ENCODE measurements around the gene HNRNPA2B1. TPM values are rescaled to one million over a fixed set of nuclear protein-coding genes. Genes with fewer than 3 reads are reported as not detected.
"Not testable (repeated sequence)": the region's sequence is repeated elsewhere in the genome, so short reads cannot be mapped to it uniquely, and the experiment has no call there.

Gene HNRNPA2B1
- total and polyA plus RNA-seq, 7 donors: 323 to 688 (median 482) TPM

- TF ChIP-seq, protein P1, sequence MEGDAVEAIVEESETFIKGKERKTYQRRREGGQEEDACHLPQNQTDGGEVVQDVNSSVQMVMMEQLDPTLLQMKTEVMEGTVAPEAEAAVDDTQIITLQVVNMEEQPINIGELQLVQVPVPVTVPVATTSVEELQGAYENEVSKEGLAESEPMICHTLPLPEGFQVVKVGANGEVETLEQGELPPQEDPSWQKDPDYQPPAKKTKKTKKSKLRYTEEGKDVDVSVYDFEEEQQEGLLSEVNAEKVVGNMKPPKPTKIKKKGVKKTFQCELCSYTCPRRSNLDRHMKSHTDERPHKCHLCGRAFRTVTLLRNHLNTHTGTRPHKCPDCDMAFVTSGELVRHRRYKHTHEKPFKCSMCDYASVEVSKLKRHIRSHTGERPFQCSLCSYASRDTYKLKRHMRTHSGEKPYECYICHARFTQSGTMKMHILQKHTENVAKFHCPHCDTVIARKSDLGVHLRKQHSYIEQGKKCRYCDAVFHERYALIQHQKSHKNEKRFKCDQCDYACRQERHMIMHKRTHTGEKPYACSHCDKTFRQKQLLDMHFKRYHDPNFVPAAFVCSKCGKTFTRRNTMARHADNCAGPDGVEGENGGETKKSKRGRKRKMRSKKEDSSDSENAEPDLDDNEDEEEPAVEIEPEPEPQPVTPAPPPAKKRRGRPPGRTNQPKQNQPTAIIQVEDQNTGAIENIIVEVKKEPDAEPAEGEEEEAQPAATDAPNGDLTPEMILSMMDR (IDR thresholded peaks at IDR 0.05): no peak
- Histone ChIP-seq H3K36me3 (ENCODE audit: insufficient read depth in 1 of 2, low read depth in 1 of 2) (peaks cover 0 to 14% of the 10 kb centered on the region in 2 donors), H3K27ac (no peak overlapping the region), H3K4me1 (peaks cover 28% of the 10 kb centered on the region), H3K27me3 (ENCODE audit: insufficient read depth in 3 of 3, low read length in 2 of 3) (no peaks in the 10 kb centered on the region), H3K4me3 (no peak overlapping the region), H3K9me3 (no peaks in the 10 kb centered on the region)
- no peak for DNase-seq
- WGBS, 3 donors: 57 to 62% (median 58%) methylated on average over 5 of the region's 5 CpGs
- intact Hi-C loops (cut with DNase I): no loop called here
- no peak for ATAC-seq
Observed at GRCh38 chr7:26180792-26181198, 19.8 kb downstream of the HNRNPA2B1 start.

DNA sequence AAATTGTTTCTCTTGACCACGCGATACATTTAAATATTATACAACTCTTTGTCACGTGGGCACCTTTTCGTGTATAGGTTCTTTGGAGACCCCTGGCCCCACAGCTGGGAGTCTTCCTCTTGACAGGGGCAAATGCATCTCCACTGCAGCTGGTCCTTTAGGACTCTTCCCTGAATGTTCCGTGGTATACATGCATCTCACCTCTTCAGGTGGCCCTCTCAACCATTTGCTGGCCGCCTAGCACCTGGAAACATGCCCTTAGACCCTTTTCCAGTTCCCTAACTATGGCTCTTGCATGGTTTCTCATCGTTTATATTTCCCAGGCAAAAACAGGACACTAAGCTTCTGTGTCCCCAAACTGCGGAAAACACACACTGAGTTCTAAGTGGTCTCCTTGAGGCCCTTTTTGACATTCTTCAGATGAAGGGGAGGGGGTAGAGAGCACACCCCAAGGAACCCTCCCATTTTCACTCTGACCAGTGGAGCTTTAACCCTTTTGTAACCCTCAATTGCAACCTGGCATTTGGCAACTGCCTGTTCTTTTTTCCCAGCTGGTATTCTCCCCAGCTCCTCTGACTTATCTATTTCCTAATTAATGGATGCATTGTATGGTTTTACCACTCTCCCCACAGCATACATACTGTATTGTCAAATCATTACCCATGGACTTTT lies 20.6 kb downstream of the HNRNPA2B1 start:
- ATAC-seq: peak; percentile 11 to 20 (median 14)
- Histone ChIP-seq H3K27ac (no peak overlapping the region), H3K4me1 (peaks cover 20% of the 10 kb centered on the region), H3K36me3 (ENCODE audit: insufficient read depth in 1 of 2, low read depth in 1 of 2) (peaks cover 0 to 7% of the 10 kb centered on the region in 2 donors), H3K27me3 (ENCODE audit: insufficient read depth in 3 of 3, low read length in 2 of 3) (no peaks in the 10 kb centered on the region), H3K9me3 (no peaks in the 10 kb centered on the region), H3K4me3 (no peak overlapping the region)
- intact Hi-C loops (cut with DNase I): no loop called here
- TF ChIP-seq, protein P1 (IDR thresholded peaks at IDR 0.05): no peak
- 39 to 52% (median 42%) methylated on average over 8 of the region's 8 CpGs for WGBS, 3 donors
- DNase-seq: no peak

DNA sequence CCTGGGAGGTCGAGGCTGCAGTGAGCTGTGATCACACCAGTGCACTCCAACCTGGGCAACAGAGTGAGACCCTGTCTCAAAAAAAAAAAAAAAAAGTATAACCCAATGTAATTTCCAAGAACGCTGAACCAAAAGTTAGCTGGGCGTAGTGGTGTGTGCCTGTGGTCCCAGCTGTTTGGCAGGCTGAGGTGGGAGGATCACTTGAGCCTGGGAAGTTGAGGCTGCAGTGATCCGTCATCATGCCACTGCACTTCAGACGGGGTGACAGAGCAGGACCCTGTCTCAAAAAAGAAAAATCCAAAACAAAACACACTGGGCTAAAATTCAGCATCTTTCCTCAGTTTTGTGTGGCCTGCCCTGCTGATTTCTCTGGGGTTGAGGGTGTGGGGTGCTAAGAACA lies 21.1 kb downstream of the HNRNPA2B1 start:
- 44 to 53% (median 44%) methylated on average over 5 of the region's 5 CpGs for WGBS, 3 donors
- intact Hi-C loops (cut with DNase I): no loop called here
- Histone ChIP-seq H3K27ac (no peak overlapping the region), H3K4me1 (peaks cover 18% of the 10 kb centered on the region), H3K4me3 (no peak overlapping the region), H3K27me3 (ENCODE audit: insufficient read depth in 3 of 3, low read length in 2 of 3) (no peaks in the 10 kb centered on the region), H3K36me3 (ENCODE audit: insufficient read depth in 1 of 2, low read depth in 1 of 2) (peaks cover 0 to 2% of the 10 kb centered on the region in 2 donors), H3K9me3 (no peaks in the 10 kb centered on the region)
- TF ChIP-seq, protein P1 (IDR thresholded peaks at IDR 0.05): no peak
- DNase-seq (no peak), ATAC-seq (peak; percentile 7 to 26 (median 20))

GRCh38 chr7:26178272-26178960 lies 22.1 kb downstream of the HNRNPA2B1 start:
- intact Hi-C loops (cut with DNase I): no loop called here

GRCh38 chr7:26177269-26177668 lies 23.3 kb downstream of the HNRNPA2B1 start:
- H3K27ac ChIP-seq; ATAC-seq; H3K9me3 ChIP-seq; H3K27me3 ChIP-seq (ENCODE audit: insufficient read depth in 3 of 3, low read length in 2 of 3); intact Hi-C loops (cut with DNase I); H3K4me1 ChIP-seq; H3K36me3 ChIP-seq (ENCODE audit: insufficient read depth in 1 of 2, low read depth in 1 of 2); DNase-seq; H3K4me3 ChIP-seq: not testable (repeated sequence)
- 86 to 91% (median 91%) methylated on average over 13 to 20 of the region's 20 CpGs for WGBS, 3 donors

More at GRCh38 chr7:26178272-26178960, 22.1 kb downstream of the HNRNPA2B1 start:
- Histone ChIP-seq H3K36me3 (ENCODE audit: insufficient read depth in 1 of 2, low read depth in 1 of 2) (no peaks in the 10 kb centered on the region), H3K27ac (no peak overlapping the region), H3K4me1 (peaks cover 12% of the 10 kb centered on the region), H3K4me3 (no peak overlapping the region), H3K9me3 (no peaks in the 10 kb centered on the region), H3K27me3 (ENCODE audit: insufficient read depth in 3 of 3, low read length in 2 of 3) (no peaks in the 10 kb centered on the region)
- 68 to 80% (median 72%) methylated on average over 7 of the region's 7 CpGs for WGBS, 3 donors
- ATAC-seq (peak; percentile 16 to 41 (median 31)), DNase-seq (no peak)
- TF ChIP-seq, protein P1 (IDR thresholded peaks at IDR 0.05): no peak

- H3K4me3 ChIP-seq; H3K27ac ChIP-seq; H3K27me3 ChIP-seq (ENCODE audit: insufficient read depth in 3 of 3, low read length in 2 of 3); H3K9me3 ChIP-seq; ATAC-seq; H3K36me3 ChIP-seq (ENCODE audit: insufficient read depth in 1 of 2, low read depth in 1 of 2); H3K4me1 ChIP-seq; DNase-seq; intact Hi-C loops (cut with DNase I): not testable (repeated sequence)
- 84 to 98% (median 93%) methylated on average over 3 to 18 of the region's 26 CpGs for WGBS, 3 donors
Observed at GRCh38 chr7:26176696-26177095, 23.9 kb downstream of the HNRNPA2B1 start.

GRCh38 chr7:26175903-26176302 lies 24.6 kb downstream of the HNRNPA2B1 start:
- H3K4me3 ChIP-seq; H3K27ac ChIP-seq; DNase-seq; H3K9me3 ChIP-seq; ATAC-seq; intact Hi-C loops (cut with DNase I); H3K27me3 ChIP-seq (ENCODE audit: insufficient read depth in 3 of 3, low read length in 2 of 3); H3K4me1 ChIP-seq; H3K36me3 ChIP-seq (ENCODE audit: insufficient read depth in 1 of 2, low read depth in 1 of 2): not testable (repeated sequence)
- 87 to 100% (median 92%) methylated on average over 1 to 2 of the region's 4 CpGs for WGBS, 3 donors

All from psoas muscle (tissue), 8 donors.